ENCODE measurements around the gene KLHL36.

Gene KLHL36

GRCh38 chr16:84706856-84707255, 58.5 kb downstream of the KLHL36 start:
- Histone ChIP-seq H3K27me3 (ENCODE audit: insufficient read depth, low read length, poor library complexity, severe bottlenecking) (no peaks in the 10 kb centered on the region), H4K20me1 (ENCODE audit: insufficient read depth, low read length, poor library complexity, severe bottlenecking) (peaks cover 88% of the 10 kb centered on the region), H3K36me3 (ENCODE audit: insufficient read depth, low read length) (peaks cover 7% of the 10 kb centered on the region; the same call in 1 of the 2 replicates), H3F3A (ENCODE audit: low read depth) (no peaks in the 10 kb centered on the region), H3K4me2 (ENCODE audit: low read depth, low read length, poor library complexity, severe bottlenecking) (peak overlapping the region; percentile 37), H3K9me2 (replicated peaks; ENCODE audit: low read depth, low read length) (no peaks in the 10 kb centered on the region), H3K9ac (ENCODE audit: low read depth, low read length, poor library complexity, severe bottlenecking) (no peak overlapping the region), H2AFZ (ENCODE audit: low read length) (no peak overlapping the region), H3K4me1 (ENCODE audit: insufficient read depth, low read length, poor library complexity, severe bottlenecking) (peaks cover 39% of the 10 kb centered on the region), H3K79me2 (ENCODE audit: insufficient read depth, low read length) (peaks cover 99% of the 10 kb centered on the region), H3K4me3 (ENCODE audit: low read length, poor library complexity, severe bottlenecking) (no peak overlapping the region), H3K9me3 (ENCODE audit: insufficient read depth, low read depth, low read length) (no peaks in the 10 kb centered on the region)
- TF ChIP-seq EZH2phosphoT487 (IDR thresholded peaks at IDR 0.05; ENCODE audit: borderline replicate concordance), result no peak
- TF ChIP-seq, protein P1, sequence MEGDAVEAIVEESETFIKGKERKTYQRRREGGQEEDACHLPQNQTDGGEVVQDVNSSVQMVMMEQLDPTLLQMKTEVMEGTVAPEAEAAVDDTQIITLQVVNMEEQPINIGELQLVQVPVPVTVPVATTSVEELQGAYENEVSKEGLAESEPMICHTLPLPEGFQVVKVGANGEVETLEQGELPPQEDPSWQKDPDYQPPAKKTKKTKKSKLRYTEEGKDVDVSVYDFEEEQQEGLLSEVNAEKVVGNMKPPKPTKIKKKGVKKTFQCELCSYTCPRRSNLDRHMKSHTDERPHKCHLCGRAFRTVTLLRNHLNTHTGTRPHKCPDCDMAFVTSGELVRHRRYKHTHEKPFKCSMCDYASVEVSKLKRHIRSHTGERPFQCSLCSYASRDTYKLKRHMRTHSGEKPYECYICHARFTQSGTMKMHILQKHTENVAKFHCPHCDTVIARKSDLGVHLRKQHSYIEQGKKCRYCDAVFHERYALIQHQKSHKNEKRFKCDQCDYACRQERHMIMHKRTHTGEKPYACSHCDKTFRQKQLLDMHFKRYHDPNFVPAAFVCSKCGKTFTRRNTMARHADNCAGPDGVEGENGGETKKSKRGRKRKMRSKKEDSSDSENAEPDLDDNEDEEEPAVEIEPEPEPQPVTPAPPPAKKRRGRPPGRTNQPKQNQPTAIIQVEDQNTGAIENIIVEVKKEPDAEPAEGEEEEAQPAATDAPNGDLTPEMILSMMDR (conservative IDR thresholded peaks at IDR 0.05; ENCODE audit: low read length), result no peak

DNA sequence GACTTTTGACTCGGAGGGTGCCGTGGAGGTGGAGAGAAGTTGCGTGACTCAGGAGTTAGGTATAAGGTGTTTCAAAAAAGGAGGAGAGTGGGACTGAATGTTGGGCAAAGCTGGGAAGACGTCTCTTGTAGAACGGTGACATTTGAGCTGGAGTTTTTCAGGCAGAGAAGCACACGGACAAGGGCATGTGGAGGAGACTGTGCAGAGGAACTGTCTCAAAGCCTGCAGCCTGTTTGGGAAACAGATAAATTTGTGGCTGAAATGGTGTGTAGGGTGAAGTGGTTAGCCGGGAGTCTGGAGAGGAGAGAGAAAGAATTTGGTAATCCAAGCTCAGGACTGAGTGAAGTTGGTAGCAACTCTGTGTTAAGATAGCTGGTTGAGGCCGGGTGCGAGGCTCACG, 61.3 kb downstream of the KLHL36 start:
- H2AFZ ChIP-seq (ENCODE audit: low read length), result no peak overlapping the region
- no peaks in the 10 kb centered on the region for H3F3A ChIP-seq (ENCODE audit: low read depth)
- H3K4me2 ChIP-seq (ENCODE audit: low read depth, low read length, poor library complexity, severe bottlenecking), result no peak overlapping the region
- H3K79me2 ChIP-seq (ENCODE audit: insufficient read depth, low read length), result peaks cover 99% of the 10 kb centered on the region
- no peaks in the 10 kb centered on the region for H3K27me3 ChIP-seq (ENCODE audit: insufficient read depth, low read length, poor library complexity, severe bottlenecking)
- no peak overlapping the region for H3K4me3 ChIP-seq (ENCODE audit: low read length, poor library complexity, severe bottlenecking)
- peaks cover 11% of the 10 kb centered on the region; the same call in 1 of the 2 replicates for H3K36me3 ChIP-seq (ENCODE audit: insufficient read depth, low read length)
- H3K9me2 ChIP-seq (replicated peaks; ENCODE audit: low read depth, low read length), result no peaks in the 10 kb centered on the region
- peaks cover 90% of the 10 kb centered on the region for H4K20me1 ChIP-seq (ENCODE audit: insufficient read depth, low read length, poor library complexity, severe bottlenecking)
- H3K9ac ChIP-seq (ENCODE audit: low read depth, low read length, poor library complexity, severe bottlenecking), result no peak overlapping the region
- peaks cover 25% of the 10 kb centered on the region for H3K4me1 ChIP-seq (ENCODE audit: insufficient read depth, low read length, poor library complexity, severe bottlenecking)
- no peaks in the 10 kb centered on the region for H3K9me3 ChIP-seq (ENCODE audit: insufficient read depth, low read depth, low read length)
- TF ChIP-seq, protein P1 (conservative IDR thresholded peaks at IDR 0.05; ENCODE audit: low read length), result no peak
- no peak for TF ChIP-seq EZH2phosphoT487 (IDR thresholded peaks at IDR 0.05; ENCODE audit: borderline replicate concordance)

DNA sequence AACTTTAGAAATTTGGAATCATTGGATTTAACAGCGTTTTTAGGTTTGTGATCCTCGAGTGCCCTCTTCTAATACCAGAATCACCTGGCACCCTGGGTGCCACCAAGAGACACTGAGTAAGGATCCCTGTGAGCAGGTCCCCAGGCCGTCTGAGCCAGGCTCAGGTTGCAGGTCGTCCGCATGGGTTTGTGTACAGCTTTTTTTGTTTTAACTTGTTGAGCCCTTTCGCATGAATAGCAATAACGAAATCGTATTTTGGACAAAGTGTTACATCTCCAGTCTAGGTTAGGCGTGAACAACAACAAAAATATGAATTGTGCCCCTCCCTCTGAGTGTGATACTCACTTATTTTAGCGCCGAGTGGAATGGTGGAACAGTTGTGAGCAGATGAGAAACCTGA, 62.4 kb downstream of the KLHL36 start:
- H3K9me2 ChIP-seq (replicated peaks; ENCODE audit: low read depth, low read length), result no peaks in the 10 kb centered on the region
- peaks cover 98% of the 10 kb centered on the region for H3K79me2 ChIP-seq (ENCODE audit: insufficient read depth, low read length)
- H3K27me3 ChIP-seq (ENCODE audit: insufficient read depth, low read length, poor library complexity, severe bottlenecking), result no peaks in the 10 kb centered on the region
- no peaks in the 10 kb centered on the region for H3K9me3 ChIP-seq (ENCODE audit: insufficient read depth, low read depth, low read length)
- no peak overlapping the region for H3K9ac ChIP-seq (ENCODE audit: low read depth, low read length, poor library complexity, severe bottlenecking)
- H3K36me3 ChIP-seq (ENCODE audit: insufficient read depth, low read length), result peaks cover 14% of the 10 kb centered on the region; the same call in 1 of the 2 replicates
- no peak for TF ChIP-seq EZH2phosphoT487 (IDR thresholded peaks at IDR 0.05; ENCODE audit: borderline replicate concordance)
- TF ChIP-seq, protein P1 (conservative IDR thresholded peaks at IDR 0.05; ENCODE audit: low read length), result no peak
- no peak overlapping the region for H3K4me3 ChIP-seq (ENCODE audit: low read length, poor library complexity, severe bottlenecking)
- peaks cover 93% of the 10 kb centered on the region for H4K20me1 ChIP-seq (ENCODE audit: insufficient read depth, low read length, poor library complexity, severe bottlenecking)
- no peak overlapping the region for H3K4me2 ChIP-seq (ENCODE audit: low read depth, low read length, poor library complexity, severe bottlenecking)
- no peak overlapping the region for H2AFZ ChIP-seq (ENCODE audit: low read length)
- H3K4me1 ChIP-seq (ENCODE audit: insufficient read depth, low read length, poor library complexity, severe bottlenecking), result peaks cover 20% of the 10 kb centered on the region
- no peaks in the 10 kb centered on the region for H3F3A ChIP-seq (ENCODE audit: low read depth)

All from Loucy (cell line).